ENCODE results near the gene SULT4A1. TPM values are rescaled to one million over a fixed set of nuclear protein-coding genes. Genes with fewer than 3 reads are reported as not detected.

The SULT4A1 gene
- total RNA-seq, 2 donors from 2014 or later = 0.12 TPM; not detected in 1

DNA sequence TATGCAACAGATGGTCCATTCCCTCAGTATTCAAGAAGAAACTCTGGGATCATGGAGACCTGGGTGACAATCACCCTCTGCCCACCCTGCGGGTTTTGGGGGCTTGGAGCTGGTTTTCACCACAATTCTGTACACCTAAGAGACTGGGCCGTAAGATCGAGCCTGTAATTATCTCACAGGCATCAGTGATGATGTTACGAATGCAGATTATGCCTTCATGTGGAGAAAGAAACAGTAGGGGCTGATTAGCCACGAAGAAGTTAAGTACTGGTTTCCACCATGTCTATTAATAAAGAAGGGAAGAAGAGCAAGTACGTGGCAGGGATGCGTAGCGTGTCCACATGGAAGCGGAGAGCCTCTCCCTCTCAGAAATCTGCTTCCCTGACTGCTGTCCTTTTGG is 44.9 kb downstream of the SULT4A1 start:
- TF ChIP-seq, protein P1, sequence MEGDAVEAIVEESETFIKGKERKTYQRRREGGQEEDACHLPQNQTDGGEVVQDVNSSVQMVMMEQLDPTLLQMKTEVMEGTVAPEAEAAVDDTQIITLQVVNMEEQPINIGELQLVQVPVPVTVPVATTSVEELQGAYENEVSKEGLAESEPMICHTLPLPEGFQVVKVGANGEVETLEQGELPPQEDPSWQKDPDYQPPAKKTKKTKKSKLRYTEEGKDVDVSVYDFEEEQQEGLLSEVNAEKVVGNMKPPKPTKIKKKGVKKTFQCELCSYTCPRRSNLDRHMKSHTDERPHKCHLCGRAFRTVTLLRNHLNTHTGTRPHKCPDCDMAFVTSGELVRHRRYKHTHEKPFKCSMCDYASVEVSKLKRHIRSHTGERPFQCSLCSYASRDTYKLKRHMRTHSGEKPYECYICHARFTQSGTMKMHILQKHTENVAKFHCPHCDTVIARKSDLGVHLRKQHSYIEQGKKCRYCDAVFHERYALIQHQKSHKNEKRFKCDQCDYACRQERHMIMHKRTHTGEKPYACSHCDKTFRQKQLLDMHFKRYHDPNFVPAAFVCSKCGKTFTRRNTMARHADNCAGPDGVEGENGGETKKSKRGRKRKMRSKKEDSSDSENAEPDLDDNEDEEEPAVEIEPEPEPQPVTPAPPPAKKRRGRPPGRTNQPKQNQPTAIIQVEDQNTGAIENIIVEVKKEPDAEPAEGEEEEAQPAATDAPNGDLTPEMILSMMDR (IDR thresholded peaks at IDR 0.05) = no peak
- no peak overlapping the region for H3K4me3 ChIP-seq
- H3K36me3 ChIP-seq = no peaks in the 10 kb centered on the region
- no peak for DNase-seq (ENCODE audit: low spot score)
- H3K27me3 ChIP-seq = no peaks in the 10 kb centered on the region
- H3K27ac ChIP-seq = no peak overlapping the region
- peaks cover 0 to 8% of the 10 kb centered on the region in 2 donors for H3K4me1 ChIP-seq
- no peaks in the 10 kb centered on the region for H3K9me3 ChIP-seq

DNA sequence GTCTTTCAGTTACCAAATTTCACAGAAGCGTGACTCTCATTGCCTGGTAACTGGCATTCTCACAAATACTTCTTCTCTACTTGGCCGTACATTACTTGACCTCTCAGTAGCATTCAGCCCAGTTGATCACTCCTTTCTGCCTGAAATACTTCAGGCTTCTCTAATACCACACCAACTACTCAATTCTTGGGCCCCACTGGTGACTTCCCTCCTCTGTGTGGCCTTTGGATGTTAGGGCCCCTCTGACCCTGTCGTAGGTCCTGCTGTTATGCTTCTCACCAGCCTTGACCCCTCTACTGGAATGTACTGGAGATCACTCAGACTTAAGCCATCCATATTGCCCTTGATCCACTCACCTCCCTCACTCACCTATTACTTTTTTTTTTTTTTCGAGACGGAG is 48.0 kb downstream of the SULT4A1 start:
- no peak overlapping the region for H3K27ac ChIP-seq
- no peaks in the 10 kb centered on the region for H3K27me3 ChIP-seq
- no peaks in the 10 kb centered on the region for H3K9me3 ChIP-seq
- TF ChIP-seq, protein P1 (IDR thresholded peaks at IDR 0.05) = no peak
- H3K36me3 ChIP-seq = no peaks in the 10 kb centered on the region
- no peak for DNase-seq (ENCODE audit: low spot score)
- peaks cover 0 to 14% of the 10 kb centered on the region in 2 donors for H3K4me1 ChIP-seq
- no peak overlapping the region for H3K4me3 ChIP-seq

DNA sequence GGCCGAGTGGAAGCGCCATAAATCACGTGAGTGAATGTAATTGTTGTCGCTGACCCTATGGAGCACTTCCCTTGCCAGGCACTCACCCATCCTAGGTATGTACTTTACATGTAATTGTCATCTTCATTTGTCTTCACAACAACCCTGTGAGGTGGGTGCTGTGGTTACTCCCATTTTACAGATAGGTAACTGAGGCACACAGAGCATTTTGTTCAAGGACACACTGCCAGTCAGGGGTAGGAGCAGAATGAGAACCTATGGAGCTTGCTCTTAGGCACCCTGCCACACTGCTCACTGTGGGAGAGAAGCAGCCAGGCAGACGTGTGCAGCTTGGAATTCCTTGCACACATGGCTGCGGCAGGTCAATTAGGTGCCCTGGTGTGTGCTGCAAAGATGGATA is 49.4 kb downstream of the SULT4A1 start:
- Histone ChIP-seq H3K27ac (peak overlapping the region; percentile 73 to 78), H3K4me1 (peaks cover 0 to 14% of the 10 kb centered on the region in 2 donors), H3K27me3 (no peaks in the 10 kb centered on the region), H3K4me3 (peak overlapping the region; percentile 70 to 83), H3K36me3 (no peaks in the 10 kb centered on the region), H3K9me3 (no peaks in the 10 kb centered on the region)
- DNase-seq (ENCODE audit: low spot score) = no peak
- TF ChIP-seq, protein P1 (IDR thresholded peaks at IDR 0.05) = no peak

DNA sequence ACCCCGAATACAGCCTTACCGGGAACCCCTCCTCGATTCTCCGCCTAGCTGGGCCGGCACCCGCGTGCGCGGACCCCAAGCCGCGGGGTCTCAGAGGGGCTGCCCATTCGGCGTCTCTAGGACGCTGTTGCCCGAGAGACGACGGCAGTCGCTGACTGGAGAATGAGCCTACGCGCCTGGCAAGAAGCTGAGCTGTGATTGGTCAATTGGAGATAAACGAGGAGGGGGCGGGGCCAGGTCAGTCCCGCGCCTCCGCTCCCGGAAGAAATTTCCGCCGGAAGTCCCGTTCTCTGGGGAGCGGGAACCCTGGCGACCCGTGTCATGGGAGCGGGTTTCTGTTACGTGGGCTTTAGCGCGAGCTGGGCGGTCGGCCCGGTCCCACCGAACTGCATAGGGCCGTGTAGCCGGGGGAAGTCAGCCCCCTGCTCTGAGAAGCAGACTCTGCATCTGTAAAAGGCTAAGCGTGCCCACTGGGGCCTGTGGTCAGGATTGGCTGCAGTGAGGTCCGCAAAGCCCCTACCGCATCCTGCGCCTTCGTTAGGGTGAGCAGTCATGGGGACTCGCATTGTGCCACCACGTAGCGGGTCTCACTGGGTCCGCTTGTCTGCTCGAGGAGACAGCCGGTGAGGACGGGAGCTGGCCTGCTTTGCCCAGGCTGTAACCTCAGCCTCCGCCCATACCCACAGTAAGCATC is 50.0 kb downstream of the SULT4A1 start, which contains the start of gene EFCAB6:
EFCAB6 (minus strand) TSS at position 157 of the 694 bp plus-strand sequence. CDS start 29,987 bp downstream, outside the sequence.
- peaks cover 0 to 14% of the 10 kb centered on the region in 2 donors for H3K4me1 ChIP-seq

DNA sequence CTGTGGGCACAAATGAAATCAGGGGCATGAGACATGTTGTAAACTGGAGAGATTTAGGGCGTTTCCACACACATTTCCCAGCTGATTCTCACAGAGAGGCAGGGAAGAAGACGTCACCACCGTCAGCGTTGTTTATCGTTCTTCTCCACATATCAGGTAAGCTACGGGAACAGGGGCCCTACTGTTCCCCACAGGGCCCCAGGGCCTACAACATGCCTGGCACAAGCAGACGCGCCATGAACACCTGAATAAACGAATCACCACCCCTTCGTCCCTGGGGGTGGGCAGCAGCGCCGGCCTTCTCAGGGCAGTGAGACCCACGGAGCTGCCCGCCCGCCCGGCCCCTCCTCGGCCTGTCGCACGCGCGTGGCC is 50.5 kb downstream of the SULT4A1 start:
- Histone ChIP-seq H3K36me3 (no peaks in the 10 kb centered on the region), H3K4me3 (peak overlapping the region; percentile 70 to 83), H3K27me3 (no peaks in the 10 kb centered on the region), H3K4me1 (peaks cover 0 to 14% of the 10 kb centered on the region in 2 donors), H3K27ac (peak overlapping the region; percentile 73 to 78), H3K9me3 (no peaks in the 10 kb centered on the region)
- no peak for DNase-seq (ENCODE audit: low spot score)
- TF ChIP-seq, protein P1 (IDR thresholded peaks at IDR 0.05) = no peak

More for the DNA sequence above, 50.0 kb downstream of the SULT4A1 start, which contains the start of gene EFCAB6:
- no peaks in the 10 kb centered on the region for H3K9me3 ChIP-seq
- peak within 1 kb of the TSS; percentile 70 to 83 for H3K4me3 ChIP-seq
- peak; percentile 95 for DNase-seq (ENCODE audit: low spot score)
- no peaks in the 10 kb centered on the region for H3K36me3 ChIP-seq
- peak within 1 kb of the TSS; percentile 73 to 78 for H3K27ac ChIP-seq
- H3K27me3 ChIP-seq = no peaks in the 10 kb centered on the region
- TF ChIP-seq, protein P1 (IDR thresholded peaks at IDR 0.05) = no peak
